ENCODE measurements around the gene HOXA13. TPM values are rescaled to one million over a fixed set of nuclear protein-coding genes. Genes with fewer than 3 reads are reported as not detected.

Gene HOXA13
- polyA plus RNA-seq, 1 donor = not detected

DNA sequence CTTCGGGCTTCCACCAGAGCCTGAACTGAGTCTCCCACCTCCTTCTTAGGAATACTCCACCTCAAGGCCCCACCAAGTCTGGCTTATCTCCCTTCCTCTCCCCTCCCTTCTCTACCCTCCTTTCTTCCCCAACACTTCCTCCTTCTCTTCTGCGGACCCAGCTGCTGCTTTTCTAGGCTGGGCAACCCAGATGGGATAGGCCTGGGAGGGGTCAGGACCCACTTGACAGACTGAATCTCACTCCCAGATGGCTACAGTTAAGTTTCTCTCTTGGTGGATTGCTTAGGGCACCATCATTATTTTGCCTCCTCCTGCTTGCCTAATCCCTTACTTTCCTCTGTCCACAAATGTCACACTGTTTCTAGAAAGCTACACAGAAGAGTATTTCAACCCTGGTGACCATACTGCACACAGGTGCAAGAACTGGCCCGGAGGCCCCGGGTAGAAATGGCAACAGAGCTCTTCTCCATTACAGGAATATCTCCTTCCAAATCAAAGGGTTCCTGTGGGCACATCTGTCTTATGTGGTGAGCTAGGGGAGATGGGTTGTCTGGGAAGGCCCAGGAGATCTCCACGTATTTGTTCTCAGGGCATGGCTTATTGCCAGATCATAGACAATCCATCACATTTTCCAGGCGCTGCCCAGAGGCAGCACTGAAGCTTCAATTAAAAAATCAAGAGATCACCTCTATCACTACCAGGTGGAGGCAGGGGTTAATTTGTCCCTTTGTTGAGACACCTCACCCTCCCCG is 9.7 kb downstream of the HOXA13 start:
- Histone ChIP-seq H3K9me3 (ENCODE audit: control insufficient read depth, low read depth, low read length) (peaks cover 33% of the 10 kb centered on the region), H3K27ac (ENCODE audit: low read length) (no peak overlapping the region), H3K36me3 (ENCODE audit: control insufficient read depth, insufficient read depth, low read length) (no peaks in the 10 kb centered on the region), H3K27me3 (ENCODE audit: control insufficient read depth, insufficient read depth, low read length) (peaks cover 100% of the 10 kb centered on the region), H3K4me1 (ENCODE audit: control insufficient read depth, insufficient read depth, low read length) (peaks cover 6% of the 10 kb centered on the region), H3K4me3 (ENCODE audit: low read length) (no peak overlapping the region)
- no CpG with 5 or more reads among the region's 7 CpGs for WGBS (ENCODE audit: insufficient coverage, low lambda C conversion rate)
- no peak for DNase-seq

DNA sequence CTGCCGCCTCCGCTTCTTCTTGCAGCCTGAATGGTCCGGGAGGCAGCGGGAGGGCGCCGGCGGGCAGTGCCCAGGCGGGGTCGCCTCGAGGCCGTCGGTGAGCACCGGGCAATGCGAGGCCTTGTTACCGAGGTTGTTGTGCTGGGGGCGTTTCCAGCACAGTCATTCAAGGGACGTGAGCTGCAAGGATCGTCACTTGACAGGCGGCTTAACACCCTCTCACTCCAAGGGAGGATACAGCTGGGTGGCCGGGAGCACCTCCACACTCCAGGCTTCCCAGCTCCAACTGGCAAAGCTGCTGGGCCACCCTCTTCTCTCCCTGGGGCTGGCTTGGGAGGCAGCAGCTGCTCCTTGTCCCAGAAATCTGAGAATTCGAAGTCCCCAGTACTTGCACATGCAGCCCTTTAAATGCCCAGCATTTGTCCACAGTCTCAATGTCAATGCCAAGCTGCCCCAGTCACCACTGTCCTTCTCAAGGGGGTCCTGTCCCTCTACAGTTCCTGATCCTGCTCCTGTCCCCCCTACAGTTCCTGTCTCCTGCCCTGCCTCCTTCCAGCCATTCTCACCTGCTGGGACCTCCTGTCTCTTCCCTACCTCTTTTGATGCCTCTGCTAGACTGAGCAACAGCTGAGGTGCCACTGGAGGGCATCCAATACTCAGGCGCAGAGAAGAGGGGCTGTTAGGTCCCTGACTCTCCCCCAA is 10.4 kb downstream of the HOXA13 start:
- Histone ChIP-seq H3K27ac (ENCODE audit: low read length) (no peak overlapping the region), H3K9me3 (ENCODE audit: control insufficient read depth, low read depth, low read length) (peaks cover 39% of the 10 kb centered on the region), H3K4me1 (ENCODE audit: control insufficient read depth, insufficient read depth, low read length) (peaks cover 9% of the 10 kb centered on the region), H3K36me3 (ENCODE audit: control insufficient read depth, insufficient read depth, low read length) (no peaks in the 10 kb centered on the region), H3K4me3 (ENCODE audit: low read length) (no peak overlapping the region), H3K27me3 (ENCODE audit: control insufficient read depth, insufficient read depth, low read length) (peaks cover 100% of the 10 kb centered on the region)
- DNase-seq = no peak
- WGBS (ENCODE audit: insufficient coverage, low lambda C conversion rate) = no CpG with 5 or more reads among the region's 22 CpGs

DNA sequence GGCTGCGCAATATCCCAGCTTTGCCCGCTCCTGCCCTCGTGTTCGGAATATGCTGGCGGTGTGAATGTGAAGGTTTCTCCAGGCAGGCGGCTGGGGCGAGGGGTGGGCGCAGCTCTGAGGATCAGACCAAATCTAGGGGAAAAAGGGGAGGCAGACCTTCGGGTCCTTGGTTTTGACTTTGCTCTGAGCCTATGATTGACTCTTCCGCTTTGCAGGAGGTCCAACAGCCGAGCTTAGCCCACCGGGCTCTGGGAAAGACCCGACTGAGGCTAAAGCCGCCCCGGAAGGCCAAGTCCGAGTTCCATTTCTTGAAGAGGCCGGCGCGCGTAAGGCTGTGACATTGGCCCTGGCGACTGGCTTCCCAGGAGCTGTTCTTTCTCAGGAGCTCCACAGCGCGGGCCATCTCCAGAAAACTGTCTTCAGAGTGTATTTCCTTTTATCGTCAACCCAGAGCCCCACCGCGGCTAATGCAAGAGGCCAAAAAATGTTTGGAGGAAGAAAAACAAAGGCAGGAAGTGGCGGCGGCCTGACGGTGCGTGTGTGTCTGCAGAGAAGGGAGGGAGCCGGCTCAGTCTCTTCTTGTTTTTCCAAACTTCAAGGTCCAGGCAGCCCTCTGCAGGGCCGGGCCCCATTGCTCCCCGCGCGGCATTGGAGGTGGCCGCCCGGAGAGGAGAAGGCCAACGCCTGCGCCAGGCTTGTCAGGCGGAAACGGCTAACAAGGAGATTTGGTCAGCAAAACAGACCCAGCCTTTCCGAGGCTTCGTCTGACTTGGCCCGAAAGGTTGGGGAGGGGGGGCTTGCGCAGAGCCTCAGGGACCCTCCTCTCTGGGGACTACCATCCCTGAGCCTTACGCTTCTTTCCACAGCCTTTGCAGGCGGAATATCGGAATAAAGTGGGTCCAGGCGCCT is 11.3 kb downstream of the HOXA13 start:
- Histone ChIP-seq H3K9me3 (ENCODE audit: control insufficient read depth, low read depth, low read length) (peaks cover 39% of the 10 kb centered on the region), H3K27me3 (ENCODE audit: control insufficient read depth, insufficient read depth, low read length) (peaks cover 99% of the 10 kb centered on the region), H3K4me1 (ENCODE audit: control insufficient read depth, insufficient read depth, low read length) (peaks cover 13% of the 10 kb centered on the region), H3K4me3 (ENCODE audit: low read length) (no peak overlapping the region), H3K27ac (ENCODE audit: low read length) (no peak overlapping the region), H3K36me3 (ENCODE audit: control insufficient read depth, insufficient read depth, low read length) (no peaks in the 10 kb centered on the region)
- no peak for DNase-seq
- WGBS (ENCODE audit: insufficient coverage, low lambda C conversion rate) = no CpG with 5 or more reads among the region's 49 CpGs

DNA sequence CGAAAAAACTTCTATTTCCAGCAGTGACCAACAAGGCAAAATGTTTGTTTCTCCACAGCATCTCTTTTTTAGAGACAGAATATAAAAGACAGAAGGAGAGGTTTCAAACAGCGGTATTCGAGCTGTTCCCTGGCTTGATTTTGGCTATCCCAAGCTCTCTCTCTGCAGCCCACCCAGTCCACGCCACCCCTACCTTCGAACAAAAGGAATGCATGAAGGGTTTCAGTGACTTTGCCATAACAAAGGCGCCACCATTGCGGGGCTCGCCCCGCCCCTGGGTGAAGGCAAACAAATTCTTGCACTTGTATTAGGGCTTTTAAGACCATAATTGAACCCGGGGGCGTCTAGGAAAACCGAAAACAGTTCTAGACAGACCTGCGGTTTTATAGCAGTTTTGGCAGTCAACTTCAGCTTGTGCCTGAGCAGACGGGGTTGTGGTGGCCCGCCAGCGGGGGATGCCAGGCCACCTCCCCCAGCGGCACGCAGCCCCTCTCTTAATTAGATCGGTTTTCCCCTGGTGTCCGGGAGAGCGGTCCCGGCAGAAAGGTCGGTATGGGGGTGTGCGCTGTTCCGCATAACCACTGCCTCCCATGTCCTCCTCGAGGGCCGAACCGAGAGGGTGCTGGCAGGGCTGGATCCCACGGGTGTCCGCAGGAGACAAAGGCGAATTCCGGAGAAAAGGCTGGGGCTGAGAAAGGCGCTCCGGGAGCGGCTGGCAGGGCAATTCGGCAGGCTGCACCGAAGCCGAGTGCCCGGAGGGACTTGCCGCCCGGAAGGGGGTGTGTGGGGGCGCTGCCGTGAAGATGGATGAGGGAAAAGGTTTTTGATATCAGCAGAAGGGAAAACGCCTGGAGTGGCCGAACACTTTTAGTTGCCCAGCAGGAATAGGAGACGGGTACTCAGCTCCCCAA is 12.2 kb downstream of the HOXA13 start:
- Histone ChIP-seq H3K9me3 (ENCODE audit: control insufficient read depth, low read depth, low read length) (peaks cover 41% of the 10 kb centered on the region), H3K4me3 (ENCODE audit: low read length) (no peak overlapping the region), H3K27me3 (ENCODE audit: control insufficient read depth, insufficient read depth, low read length) (peaks cover 99% of the 10 kb centered on the region), H3K36me3 (ENCODE audit: control insufficient read depth, insufficient read depth, low read length) (no peaks in the 10 kb centered on the region), H3K27ac (ENCODE audit: low read length) (no peak overlapping the region), H3K4me1 (ENCODE audit: control insufficient read depth, insufficient read depth, low read length) (peaks cover 14% of the 10 kb centered on the region)
- no peak for DNase-seq
- 0% methylated on average over 1 of the region's 46 CpGs for WGBS (ENCODE audit: insufficient coverage, low lambda C conversion rate)

DNA sequence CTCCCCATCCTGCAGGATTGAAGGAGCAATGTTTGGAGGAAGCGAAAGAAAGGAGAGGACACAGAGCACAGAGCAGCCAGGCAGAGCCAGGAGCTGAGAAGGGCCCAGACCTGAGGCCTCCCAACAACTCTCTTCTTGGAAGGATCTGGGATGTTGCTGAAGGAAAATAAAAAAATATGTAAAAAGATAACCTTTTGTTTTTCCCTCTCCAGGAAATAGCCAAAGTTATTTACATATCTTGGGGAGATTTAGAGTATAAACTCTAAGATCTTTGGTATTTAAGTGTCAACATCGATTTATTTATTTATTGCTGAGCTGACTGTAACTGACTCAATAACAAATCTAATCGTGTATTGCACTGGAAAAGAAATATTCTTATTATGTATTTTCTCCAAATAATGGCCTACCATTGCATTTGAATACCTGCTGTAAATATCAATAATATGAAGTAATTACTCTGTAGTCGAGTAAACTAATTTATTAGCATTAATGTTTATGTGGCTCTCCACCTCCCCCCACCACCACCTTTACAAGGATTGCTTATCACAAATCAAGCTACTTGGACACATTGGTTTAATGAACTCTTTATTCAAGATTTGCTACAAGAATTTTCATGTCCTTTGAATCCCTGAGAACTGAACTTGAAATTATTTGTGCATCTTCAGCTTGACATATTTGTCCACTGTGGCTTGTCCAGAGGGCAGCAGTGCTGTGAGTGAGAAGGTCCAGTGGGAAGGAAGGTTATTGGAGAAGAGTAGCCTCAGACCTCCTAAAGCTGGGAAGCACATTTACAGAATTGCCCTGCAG is 13.0 kb downstream of the HOXA13 start:
- Histone ChIP-seq H3K9me3 (ENCODE audit: control insufficient read depth, low read depth, low read length) (peaks cover 36% of the 10 kb centered on the region), H3K27me3 (ENCODE audit: control insufficient read depth, insufficient read depth, low read length) (peaks cover 99% of the 10 kb centered on the region), H3K36me3 (ENCODE audit: control insufficient read depth, insufficient read depth, low read length) (no peaks in the 10 kb centered on the region), H3K4me3 (ENCODE audit: low read length) (no peak overlapping the region), H3K27ac (ENCODE audit: low read length) (no peak overlapping the region), H3K4me1 (ENCODE audit: control insufficient read depth, insufficient read depth, low read length) (peaks cover 14% of the 10 kb centered on the region)
- WGBS (ENCODE audit: insufficient coverage, low lambda C conversion rate) = 33% methylated on average over 1 of the region's 4 CpGs
- no peak for DNase-seq

DNA sequence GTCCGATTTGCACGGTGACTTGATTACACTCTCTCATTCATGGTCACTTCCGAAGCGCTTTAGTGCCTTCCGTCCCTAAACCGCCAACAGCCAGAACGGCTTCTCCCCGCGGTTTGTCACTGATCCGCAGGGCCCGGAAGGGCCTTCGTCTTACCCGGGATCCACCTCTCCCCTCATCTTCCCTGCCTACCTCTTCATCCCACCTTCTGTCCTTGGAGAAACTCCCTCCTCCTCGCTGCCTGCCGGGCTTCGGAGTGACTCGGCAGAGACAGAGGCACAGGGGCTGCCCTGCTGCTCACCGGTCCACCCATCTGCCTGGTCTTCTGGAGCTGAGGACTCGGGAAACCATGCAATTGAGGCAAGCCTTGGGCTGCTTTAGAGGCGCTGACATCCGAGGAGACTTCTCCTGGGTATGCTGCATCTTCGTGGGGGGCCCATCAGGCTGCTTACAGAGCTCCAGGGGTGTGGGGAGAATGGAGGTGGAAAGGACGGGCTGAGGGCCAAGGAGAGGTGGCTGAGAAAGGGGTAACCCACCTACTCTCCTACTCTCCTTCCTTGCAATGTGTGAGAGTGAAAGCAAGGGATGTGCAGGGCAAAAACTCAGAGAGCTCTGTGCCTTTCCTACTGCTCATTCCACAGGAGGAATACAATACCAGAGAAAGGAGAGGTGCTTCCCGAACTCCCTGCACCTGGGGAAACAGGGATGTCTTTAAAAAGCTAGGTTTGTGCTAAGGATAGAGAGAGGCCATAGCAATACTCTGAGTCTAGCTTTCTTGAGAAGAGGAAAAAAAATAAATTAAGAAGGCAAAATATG is 13.8 kb downstream of the HOXA13 start:
- Histone ChIP-seq H3K4me3 (ENCODE audit: low read length) (no peak overlapping the region), H3K9me3 (ENCODE audit: control insufficient read depth, low read depth, low read length) (peaks cover 34% of the 10 kb centered on the region), H3K27me3 (ENCODE audit: control insufficient read depth, insufficient read depth, low read length) (peaks cover 98% of the 10 kb centered on the region), H3K36me3 (ENCODE audit: control insufficient read depth, insufficient read depth, low read length) (no peaks in the 10 kb centered on the region), H3K4me1 (ENCODE audit: control insufficient read depth, insufficient read depth, low read length) (peaks cover 14% of the 10 kb centered on the region), H3K27ac (ENCODE audit: low read length) (no peak overlapping the region)
- DNase-seq = no peak
- WGBS (ENCODE audit: insufficient coverage, low lambda C conversion rate) = no CpG with 5 or more reads among the region's 24 CpGs

DNA sequence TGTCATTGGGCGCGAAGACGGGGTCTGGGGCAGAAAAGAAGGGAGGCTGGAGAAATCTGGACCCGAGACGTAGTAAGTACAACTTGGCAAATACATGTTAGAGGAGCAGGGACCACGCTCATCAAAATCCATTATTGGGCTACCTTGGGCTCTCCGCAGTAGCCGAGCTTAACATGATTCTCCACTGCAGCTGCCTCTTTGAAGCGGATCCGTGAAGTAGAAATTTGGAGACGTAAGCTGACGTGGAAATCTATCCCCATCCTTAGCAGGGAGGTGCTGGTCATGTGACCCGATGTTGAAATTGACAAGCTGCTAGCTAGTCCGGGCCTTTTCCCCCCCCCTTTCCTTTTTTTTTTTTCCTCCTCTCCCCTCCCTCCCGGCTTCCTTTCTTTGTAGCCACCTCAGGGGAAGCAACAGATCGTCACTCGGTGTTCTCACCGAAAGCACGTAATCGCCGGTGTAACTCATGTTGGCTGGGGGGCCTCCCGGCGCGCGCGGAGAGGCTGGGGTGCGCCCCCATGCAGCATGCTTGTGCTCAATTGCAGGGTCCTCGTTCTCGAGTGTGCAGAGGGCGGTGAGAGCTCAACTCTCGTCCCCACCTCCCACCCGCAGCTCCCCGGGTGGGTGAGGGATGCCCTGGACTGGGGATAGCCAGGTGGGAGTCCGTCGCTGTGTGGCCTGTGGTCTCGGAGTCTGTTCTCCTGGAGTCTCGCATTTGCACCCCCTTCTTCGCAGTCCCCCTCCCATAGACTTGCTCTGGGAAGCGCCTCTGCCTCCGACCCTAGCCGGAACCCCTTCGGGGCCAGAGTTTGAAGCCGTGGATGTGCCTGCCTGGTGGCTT is 14.7 kb downstream of the HOXA13 start, which contains the start of gene HOXA11:
TSS of gene HOXA11 (minus strand) at position 220 of the 841 bp plus-strand sequence. CDS start at position 132, 88 bp downstream.
- Histone ChIP-seq H3K27ac (ENCODE audit: low read length) (no peak within 1 kb of the TSS), H3K4me1 (ENCODE audit: control insufficient read depth, insufficient read depth, low read length) (peaks cover 14% of the 10 kb centered on the region), H3K36me3 (ENCODE audit: control insufficient read depth, insufficient read depth, low read length) (no peaks in the 10 kb centered on the region), H3K27me3 (ENCODE audit: control insufficient read depth, insufficient read depth, low read length) (peaks cover 98% of the 10 kb centered on the region), H3K4me3 (ENCODE audit: low read length) (no peak within 1 kb of the TSS), H3K9me3 (ENCODE audit: control insufficient read depth, low read depth, low read length) (peaks cover 34% of the 10 kb centered on the region)
- DNase-seq = peak in 1 of 2 donors; percentile 20
- 0% methylated on average over 2 of the region's 43 CpGs for WGBS (ENCODE audit: insufficient coverage, low lambda C conversion rate)

DNA sequence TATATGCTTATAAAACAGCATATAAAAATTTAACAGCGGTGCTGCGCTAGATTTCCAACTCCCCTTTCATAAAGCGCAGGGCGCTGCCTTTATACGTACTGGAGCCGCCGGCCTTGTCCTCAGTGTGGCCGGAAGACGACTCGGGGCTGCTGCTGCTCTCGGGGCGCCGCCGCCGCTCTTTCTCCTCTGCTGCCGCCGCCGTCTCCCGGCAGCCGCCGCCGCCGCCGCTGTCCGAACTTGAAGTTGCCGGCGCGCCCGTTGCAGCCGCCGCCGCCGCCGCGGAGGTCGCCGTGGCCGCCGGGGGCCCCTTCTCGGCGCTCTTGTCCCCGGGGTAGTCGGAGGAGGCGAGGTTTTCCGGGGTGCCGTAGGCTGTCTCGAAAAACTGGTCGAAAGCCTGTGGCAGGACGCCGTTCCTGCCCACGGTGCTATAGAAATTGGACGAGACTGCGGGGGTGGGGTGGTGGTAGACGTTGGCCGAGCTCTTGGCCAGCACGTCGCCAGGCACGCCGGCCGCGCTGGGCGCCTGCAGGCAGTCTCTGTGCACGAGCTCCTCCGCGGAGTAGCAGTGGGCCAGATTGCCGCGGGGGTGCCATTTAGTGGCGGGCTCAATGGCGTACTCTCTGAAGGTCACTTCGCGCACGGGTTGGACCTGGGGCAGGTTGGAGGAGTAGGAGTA is 15.4 kb downstream of the HOXA13 start:
- H3K27me3 ChIP-seq (ENCODE audit: control insufficient read depth, insufficient read depth, low read length) = peaks cover 98% of the 10 kb centered on the region
- no peaks in the 10 kb centered on the region for H3K36me3 ChIP-seq (ENCODE audit: control insufficient read depth, insufficient read depth, low read length)
- H3K27ac ChIP-seq (ENCODE audit: low read length) = no peak overlapping the region
- WGBS (ENCODE audit: insufficient coverage, low lambda C conversion rate) = no CpG with 5 or more reads among the region's 72 CpGs
- DNase-seq = peak in 1 of 2 donors; percentile 45
- H3K9me3 ChIP-seq (ENCODE audit: control insufficient read depth, low read depth, low read length) = peaks cover 34% of the 10 kb centered on the region
- peaks cover 14% of the 10 kb centered on the region for H3K4me1 ChIP-seq (ENCODE audit: control insufficient read depth, insufficient read depth, low read length)
- no peak overlapping the region for H3K4me3 ChIP-seq (ENCODE audit: low read length)
